ENCODE results near the gene SLC38A5. TPM values are rescaled to one million over a fixed set of nuclear protein-coding genes. Genes with fewer than 3 reads are reported as not detected.

The SLC38A5 gene
- total RNA-seq, 1 donor from 2014 or later: 86.3 TPM

Other genes starting within 250 kb of the SLC38A5 start
- gene SSX1, start 214.9 kb downstream of the SLC38A5 start, total RNA-seq: not detected in 2 replicates
- not detected in 2 replicates for gene SSX3, start 113.6 kb downstream of the SLC38A5 start, total RNA-seq
- not detected in 2 replicates for gene SSX4, start 86.7 kb downstream of the SLC38A5 start, total RNA-seq
- gene SSX4B, start 58.3 kb downstream of the SLC38A5 start, total RNA-seq: not detected in 2 replicates
- gene FTSJ1, start 5.9 kb upstream of the SLC38A5 start, total RNA-seq: 66.1 and 69.1 TPM in 2 replicates
- gene PORCN, start 38.7 kb upstream of the SLC38A5 start, total RNA-seq: 14.1 and 14.8 TPM in 2 replicates
- 305 and 310 TPM in 2 replicates for gene EBP, start 51.5 kb upstream of the SLC38A5 start, total RNA-seq
- 16.9 and 17.9 TPM in 2 replicates for gene TBC1D25, start 69.5 kb upstream of the SLC38A5 start, total RNA-seq
- gene RBM3, start 104.2 kb upstream of the SLC38A5 start, total RNA-seq: 378 and 389 TPM in 2 replicates
- gene WDR13, start 127.2 kb upstream of the SLC38A5 start, total RNA-seq: 45.3 and 45.5 TPM in 2 replicates
- gene WAS, start 213.5 kb upstream of the SLC38A5 start, total RNA-seq: 155 and 160 TPM in 2 replicates
- 27.5 and 29.3 TPM in 2 replicates for gene SUV39H1, start 226.5 kb upstream of the SLC38A5 start, total RNA-seq

All from T-helper 2 cell treated with Interferon-gamma antibody and Interleukin-4, amounts not matched to agents 100 ng/mL and 5 ng/mL, for 36 hours (primary cell).